ENCODE data around the gene CEMIP.

CEMIP gene

DNA sequence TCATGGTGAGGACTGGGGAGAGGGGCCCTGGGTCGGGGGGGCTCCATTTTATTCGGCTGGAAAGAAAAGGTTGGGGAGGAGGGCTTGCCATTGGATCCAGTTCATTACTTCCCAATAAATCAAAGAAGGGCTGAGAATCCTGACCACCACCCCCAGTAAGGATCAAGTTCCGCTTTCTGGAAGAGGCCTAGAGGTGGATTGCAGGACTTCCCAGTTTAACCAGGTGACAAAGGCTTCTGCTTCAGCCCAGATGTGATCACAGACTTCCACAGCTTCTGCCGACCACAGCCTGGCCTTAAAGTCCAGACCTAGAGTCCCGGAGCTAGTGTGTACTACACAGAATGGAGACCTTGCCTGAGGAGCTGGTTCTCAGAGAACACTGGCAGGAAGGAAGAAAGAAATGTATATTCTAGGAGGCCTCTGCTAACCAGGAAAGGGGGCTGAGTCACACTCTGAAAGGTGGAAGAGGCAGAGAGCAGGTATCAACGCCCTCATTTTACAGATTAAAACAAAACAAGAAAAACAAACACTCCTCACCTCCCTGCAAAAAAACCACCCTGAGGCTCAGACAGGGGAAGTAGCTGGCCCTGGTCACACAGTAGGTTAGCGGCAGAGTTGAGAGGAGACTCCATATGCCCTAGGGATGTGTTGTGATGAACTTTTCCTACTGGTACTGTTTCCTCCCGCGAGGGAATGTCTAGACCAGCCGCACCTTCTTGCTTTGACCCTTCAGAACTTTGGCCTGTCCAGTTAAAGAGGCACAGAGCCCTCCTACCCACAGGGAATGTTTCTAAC lies 1.1 kb upstream of the CEMIP start:
- H3K36me3 ChIP-seq (ENCODE audit: insufficient read depth, low read length) = no peaks in the 10 kb centered on the region
- no peaks in the 10 kb centered on the region for H3F3A ChIP-seq (ENCODE audit: low read depth)
- no peak overlapping the region for H2AFZ ChIP-seq (ENCODE audit: low read length)
- no peaks in the 10 kb centered on the region for H3K27me3 ChIP-seq (ENCODE audit: insufficient read depth, low read length, poor library complexity, severe bottlenecking)
- no peak overlapping the region for H3K4me3 ChIP-seq (ENCODE audit: low read length, poor library complexity, severe bottlenecking)
- no peak overlapping the region for H3K4me2 ChIP-seq (ENCODE audit: low read depth, low read length, poor library complexity, severe bottlenecking)
- H3K4me1 ChIP-seq (ENCODE audit: insufficient read depth, low read length, poor library complexity, severe bottlenecking) = no peaks in the 10 kb centered on the region
- H3K9ac ChIP-seq (ENCODE audit: low read depth, low read length, poor library complexity, severe bottlenecking) = no peak overlapping the region
- H3K9me3 ChIP-seq (ENCODE audit: insufficient read depth, low read depth, low read length) = no peaks in the 10 kb centered on the region
- TF ChIP-seq CTCF (conservative IDR thresholded peaks at IDR 0.05; ENCODE audit: low read length) (no peak), EZH2phosphoT487 (IDR thresholded peaks at IDR 0.05; ENCODE audit: borderline replicate concordance) (no peak)
- no peaks in the 10 kb centered on the region for H3K9me2 ChIP-seq (replicated peaks; ENCODE audit: low read depth, low read length)
- H3K79me2 ChIP-seq (ENCODE audit: insufficient read depth, low read length) = no peaks in the 10 kb centered on the region
- H4K20me1 ChIP-seq (ENCODE audit: insufficient read depth, low read length, poor library complexity, severe bottlenecking) = no peaks in the 10 kb centered on the region

DNA sequence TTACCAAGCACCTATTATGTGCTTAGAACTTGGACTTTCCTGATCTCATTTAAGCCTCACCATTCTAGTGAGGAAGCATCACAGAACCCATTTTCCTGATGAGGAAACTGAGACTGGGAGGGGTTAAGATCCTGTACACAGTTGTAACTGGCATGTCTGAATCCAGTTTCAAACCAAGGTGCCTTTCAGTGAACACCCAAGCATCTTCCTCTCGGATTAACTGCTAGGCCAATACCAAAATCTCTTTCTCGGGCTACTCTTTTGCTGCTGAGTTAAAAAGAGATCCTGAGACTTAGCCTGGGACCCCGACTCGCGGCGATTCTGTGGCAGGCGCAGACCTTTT lies 578 bp upstream of the CEMIP start:
- no peaks in the 10 kb centered on the region for H4K20me1 ChIP-seq (ENCODE audit: insufficient read depth, low read length, poor library complexity, severe bottlenecking)
- H3K9me3 ChIP-seq (ENCODE audit: insufficient read depth, low read depth, low read length) = no peaks in the 10 kb centered on the region
- no peaks in the 10 kb centered on the region for H3K27me3 ChIP-seq (ENCODE audit: insufficient read depth, low read length, poor library complexity, severe bottlenecking)
- no peaks in the 10 kb centered on the region for H3K4me1 ChIP-seq (ENCODE audit: insufficient read depth, low read length, poor library complexity, severe bottlenecking)
- H3K9ac ChIP-seq (ENCODE audit: low read depth, low read length, poor library complexity, severe bottlenecking) = no peak overlapping the region
- no peak for TF ChIP-seq EZH2phosphoT487 (IDR thresholded peaks at IDR 0.05; ENCODE audit: borderline replicate concordance)
- TF ChIP-seq CTCF (conservative IDR thresholded peaks at IDR 0.05; ENCODE audit: low read length) = no peak
- H3K4me3 ChIP-seq (ENCODE audit: low read length, poor library complexity, severe bottlenecking) = no peak overlapping the region
- H3K79me2 ChIP-seq (ENCODE audit: insufficient read depth, low read length) = no peaks in the 10 kb centered on the region
- no peak overlapping the region for H2AFZ ChIP-seq (ENCODE audit: low read length)
- H3K9me2 ChIP-seq (replicated peaks; ENCODE audit: low read depth, low read length) = no peaks in the 10 kb centered on the region
- H3F3A ChIP-seq (ENCODE audit: low read depth) = no peaks in the 10 kb centered on the region
- H3K4me2 ChIP-seq (ENCODE audit: low read depth, low read length, poor library complexity, severe bottlenecking) = no peak overlapping the region
- no peaks in the 10 kb centered on the region for H3K36me3 ChIP-seq (ENCODE audit: insufficient read depth, low read length)

- Histone ChIP-seq H3K4me2 (ENCODE audit: low read depth, low read length, poor library complexity, severe bottlenecking) (no peak overlapping the region), H3K36me3 (ENCODE audit: insufficient read depth, low read length) (no peaks in the 10 kb centered on the region), H3K4me3 (ENCODE audit: low read length, poor library complexity, severe bottlenecking) (no peak overlapping the region), H3K4me1 (ENCODE audit: insufficient read depth, low read length, poor library complexity, severe bottlenecking) (no peaks in the 10 kb centered on the region), H2AFZ (ENCODE audit: low read length) (no peak overlapping the region), H3F3A (ENCODE audit: low read depth) (no peaks in the 10 kb centered on the region), H3K9ac (ENCODE audit: low read depth, low read length, poor library complexity, severe bottlenecking) (no peak overlapping the region), H3K27me3 (ENCODE audit: insufficient read depth, low read length, poor library complexity, severe bottlenecking) (no peaks in the 10 kb centered on the region), H3K9me2 (replicated peaks; ENCODE audit: low read depth, low read length) (no peaks in the 10 kb centered on the region), H4K20me1 (ENCODE audit: insufficient read depth, low read length, poor library complexity, severe bottlenecking) (no peaks in the 10 kb centered on the region), H3K9me3 (ENCODE audit: insufficient read depth, low read depth, low read length) (no peaks in the 10 kb centered on the region), H3K79me2 (ENCODE audit: insufficient read depth, low read length) (no peaks in the 10 kb centered on the region)
- no peak for TF ChIP-seq CTCF (conservative IDR thresholded peaks at IDR 0.05; ENCODE audit: low read length)
- TF ChIP-seq EZH2phosphoT487 (IDR thresholded peaks at IDR 0.05; ENCODE audit: borderline replicate concordance) = no peak
Observed at GRCh38 chr15:80779658-80780415, 667 bp downstream of the CEMIP start.

Measured in Loucy (cell line).